ENCODE measurements around the gene PPP2R3C.
A peak's percentile ranks its signal among the peaks of the same experiment; 100 is the strongest.
"Not testable (repeated sequence)": the region's sequence is repeated elsewhere in the genome, so short reads cannot be mapped to it uniquely, and the experiment has no call there.

Gene PPP2R3C

GRCh38 chr14:35052637-35053036, 69.2 kb downstream of the PPP2R3C start:
- H3K27ac Mint-ChIP-seq, result no peak overlapping the region

GRCh38 chr14:35051796-35052195, 70.0 kb downstream of the PPP2R3C start:
- Mint-ChIP-seq H3K27ac (no peak overlapping the region), H3K36me3 (ENCODE audit: low read depth) (peaks cover 21% of the 10 kb centered on the region)
- no peak for DNase-seq (ENCODE audit: low spot score)

More at GRCh38 chr14:35052637-35053036, 69.2 kb downstream of the PPP2R3C start:
- Mint-ChIP-seq H3K9me3 (no peaks in the 10 kb centered on the region), H3K27me3 (ENCODE audit: low read depth) (no peaks in the 10 kb centered on the region), H3K36me3 (ENCODE audit: low read depth) (peaks cover 24% of the 10 kb centered on the region), H3K4me1 (ENCODE audit: low read depth) (peaks cover 15% of the 10 kb centered on the region), H3K4me3 (no peak overlapping the region)
- no peak for DNase-seq (ENCODE audit: low spot score)

GRCh38 chr14:35050652-35051051, 71.1 kb downstream of the PPP2R3C start:
- Mint-ChIP-seq H3K27me3 (ENCODE audit: low read depth) (no peaks in the 10 kb centered on the region), H3K27ac (no peak overlapping the region), H3K4me1 (ENCODE audit: low read depth) (peaks cover 14% of the 10 kb centered on the region), H3K36me3 (ENCODE audit: low read depth) (peaks cover 16% of the 10 kb centered on the region), H3K4me3 (no peak overlapping the region), H3K9me3 (no peaks in the 10 kb centered on the region)
- DNase-seq (ENCODE audit: low spot score), result no peak

More at GRCh38 chr14:35051796-35052195, 70.0 kb downstream of the PPP2R3C start:
- H3K27me3 Mint-ChIP-seq (ENCODE audit: low read depth), result no peaks in the 10 kb centered on the region
- no peaks in the 10 kb centered on the region for H3K9me3 Mint-ChIP-seq
- no peak overlapping the region for H3K4me3 Mint-ChIP-seq
- H3K4me1 Mint-ChIP-seq (ENCODE audit: low read depth), result peaks cover 15% of the 10 kb centered on the region

- H3K27me3 Mint-ChIP-seq (ENCODE audit: low read depth), result no peaks in the 10 kb centered on the region
- H3K36me3 Mint-ChIP-seq (ENCODE audit: low read depth), result peaks cover 14% of the 10 kb centered on the region
- no peaks in the 10 kb centered on the region for H3K9me3 Mint-ChIP-seq
- H3K27ac Mint-ChIP-seq, result peak overlapping the region; percentile 18
- no peak for DNase-seq (ENCODE audit: low spot score)
- H3K4me1 Mint-ChIP-seq (ENCODE audit: low read depth), result peaks cover 22% of the 10 kb centered on the region
- peak overlapping the region; percentile 91 for H3K4me3 Mint-ChIP-seq
Measured at GRCh38 chr14:35047976-35048513, 73.7 kb downstream of the PPP2R3C start.

GRCh38 chr14:35046751-35047536, 74.8 kb downstream of the PPP2R3C start:
- H3K4me3 Mint-ChIP-seq, result peak overlapping the region; percentile 91
- peaks cover 22% of the 10 kb centered on the region for H3K4me1 Mint-ChIP-seq (ENCODE audit: low read depth)
- no peaks in the 10 kb centered on the region for H3K9me3 Mint-ChIP-seq
- H3K27ac Mint-ChIP-seq, result peak overlapping the region; percentile 98
- H3K27me3 Mint-ChIP-seq (ENCODE audit: low read depth), result no peaks in the 10 kb centered on the region
- no peak for DNase-seq (ENCODE audit: low spot score)
- H3K36me3 Mint-ChIP-seq (ENCODE audit: low read depth), result peaks cover 12% of the 10 kb centered on the region

- H3K4me3 Mint-ChIP-seq, result peak within 1 kb of the TSS; percentile 91
- no peaks in the 10 kb centered on the region for H3K9me3 Mint-ChIP-seq
- no peaks in the 10 kb centered on the region for H3K27me3 Mint-ChIP-seq (ENCODE audit: low read depth)
- H3K4me1 Mint-ChIP-seq (ENCODE audit: low read depth), result peaks cover 22% of the 10 kb centered on the region
- peaks cover 12% of the 10 kb centered on the region for H3K36me3 Mint-ChIP-seq (ENCODE audit: low read depth)
- peak within 1 kb of the TSS; percentile 98 for H3K27ac Mint-ChIP-seq
- DNase-seq (ENCODE audit: low spot score), result peak; percentile 97
Measured at GRCh38 chr14:35046048-35046750, 75.6 kb downstream of the PPP2R3C start, which contains the start of gene FAM177A1. Gene FAM177A1, plus strand, starts transcription at chr14:35046272. Its CDS starts 192 bp downstream, at chr14:35046464.

GRCh38 chr14:35045798-35046047, 76.1 kb downstream of the PPP2R3C start:
- peaks cover 12% of the 10 kb centered on the region for H3K36me3 Mint-ChIP-seq (ENCODE audit: low read depth)
- H3K4me3 Mint-ChIP-seq, result peak overlapping the region; percentile 91
- no peak for DNase-seq (ENCODE audit: low spot score)
- H3K4me1 Mint-ChIP-seq (ENCODE audit: low read depth), result peaks cover 22% of the 10 kb centered on the region
- peak overlapping the region; percentile 97 for H3K27ac Mint-ChIP-seq
- H3K9me3 Mint-ChIP-seq, result no peaks in the 10 kb centered on the region
- H3K27me3 Mint-ChIP-seq (ENCODE audit: low read depth), result no peaks in the 10 kb centered on the region

GRCh38 chr14:35044939-35045797, 76.6 kb downstream of the PPP2R3C start:
- no peaks in the 10 kb centered on the region for H3K27me3 Mint-ChIP-seq (ENCODE audit: low read depth)
- H3K9me3 Mint-ChIP-seq, result no peaks in the 10 kb centered on the region
- peaks cover 10% of the 10 kb centered on the region for H3K36me3 Mint-ChIP-seq (ENCODE audit: low read depth)
- H3K27ac Mint-ChIP-seq, result peak overlapping the region; percentile 97
- peaks cover 22% of the 10 kb centered on the region for H3K4me1 Mint-ChIP-seq (ENCODE audit: low read depth)
- peak overlapping the region; percentile 91 for H3K4me3 Mint-ChIP-seq
- DNase-seq (ENCODE audit: low spot score), result no peak

GRCh38 chr14:35043046-35043445, 78.7 kb downstream of the PPP2R3C start:
- H3K4me3 Mint-ChIP-seq, result no peak overlapping the region
- H3K36me3 Mint-ChIP-seq (ENCODE audit: low read depth), result peaks cover 4% of the 10 kb centered on the region
- no peaks in the 10 kb centered on the region for H3K27me3 Mint-ChIP-seq (ENCODE audit: low read depth)
- H3K4me1 Mint-ChIP-seq (ENCODE audit: low read depth), result peaks cover 18% of the 10 kb centered on the region
- DNase-seq (ENCODE audit: low spot score), result no peak
- no peak overlapping the region for H3K27ac Mint-ChIP-seq
- no peaks in the 10 kb centered on the region for H3K9me3 Mint-ChIP-seq

- Mint-ChIP-seq H3K4me1 (ENCODE audit: low read depth) (peaks cover 14% of the 10 kb centered on the region), H3K36me3 (ENCODE audit: low read depth) (peaks cover under 1% of the 10 kb centered on the region), H3K9me3 (no peaks in the 10 kb centered on the region), H3K27ac (no peak overlapping the region), H3K27me3 (ENCODE audit: low read depth) (no peaks in the 10 kb centered on the region), H3K4me3 (no peak overlapping the region)
- no peak for DNase-seq (ENCODE audit: low spot score)
Measured at GRCh38 chr14:35042632-35043031, 79.2 kb downstream of the PPP2R3C start.

GRCh38 chr14:35038312-35038711, 83.5 kb downstream of the PPP2R3C start:
- not testable (repeated sequence) for H3K4me3 Mint-ChIP-seq; H3K4me1 Mint-ChIP-seq (ENCODE audit: low read depth); H3K27me3 Mint-ChIP-seq (ENCODE audit: low read depth); DNase-seq (ENCODE audit: low spot score); H3K27ac Mint-ChIP-seq
- Mint-ChIP-seq H3K9me3 (peaks cover 24% of the 10 kb centered on the region), H3K36me3 (ENCODE audit: low read depth) (peaks cover 23% of the 10 kb centered on the region)

All from T-helper 2 cell treated with Interferon-gamma antibody and Interleukin-4, amounts not matched to agents 5 μg/mL and 100 μg/mL, for 36 hours (primary cell).